GM23338 (cell line): ENCODE measurements around the gene DDI2. TPM values are rescaled to one million over a fixed set of nuclear protein-coding genes. Genes with fewer than 3 reads are reported as not detected.

Experiments
- ATAC-seq: fragments of 200-7000 bp; cut with Tn5 transposase; 3 replicates; pipeline ENCODE4 v1.9.1; 2020
- DNase-seq: peaks from one replicate; pipeline ENCODE4 v3.0.0-alpha.2; 2015; ENCODE audit warnings: low spot score
- H2AFZ ChIP-seq: fragments of 200-600 bp; sonication (generic); 2 replicates; pipeline ENCODE4 v1.8.0; 2016; ENCODE audit warnings: antibody characterized with exemption, mild to moderate bottlenecking, moderate library complexity
- H3F3A ChIP-seq: fragments of 200-600 bp; sonication (generic); replicated peaks from 2 replicates; pipeline ENCODE4 v1.8.0; 2017; ENCODE audit warnings: antibody characterized with exemption, mixed run types, low read depth
- H3K27ac ChIP-seq: fragments of 200-600 bp; sonication (generic); 2 replicates; pipeline ENCODE4 v1.6.1; 2016; ENCODE audit warnings: low read depth
- H3K27me3 ChIP-seq: fragments of 200-600 bp; sonication (generic); 2 replicates; pipeline ENCODE4 v1.8.0; 2016; ENCODE audit warnings: mild to moderate bottlenecking, mixed run types, moderate library complexity; ENCODE audit not compliant: insufficient read depth
- H3K36me3 ChIP-seq: fragments of 200-600 bp; sonication (generic); 2 replicates; pipeline ENCODE4 v1.8.0; 2016; ENCODE audit warnings: mild to moderate bottlenecking; ENCODE audit not compliant: insufficient read depth
- H3K4me1 ChIP-seq: fragments of 200-600 bp; sonication (generic); 2 replicates; pipeline ENCODE4 v1.8.0; 2016; ENCODE audit warnings: mild to moderate bottlenecking, moderate library complexity; ENCODE audit not compliant: insufficient read depth
- H3K4me2 ChIP-seq: fragments of 200-600 bp; sonication (generic); 2 replicates; pipeline ENCODE4 v1.7.1; 2017; ENCODE audit warnings: mixed run types
- H3K4me3 ChIP-seq: fragments of 200-600 bp; sonication (generic); 2 replicates; pipeline ENCODE4 v1.6.1; 2016; ENCODE audit warnings: mixed run types
- H3K79me2 ChIP-seq: fragments of 200-600 bp; sonication (generic); replicated peaks from 2 replicates; pipeline ENCODE4 v1.8.0; 2017; ENCODE audit warnings: mild to moderate bottlenecking; ENCODE audit not compliant: insufficient read depth
- H3K9me2 ChIP-seq: fragments of 200-600 bp; sonication (generic); 2 replicates; pipeline ENCODE4 v1.8.0; 2017; ENCODE audit not compliant: insufficient read depth
- H4K20me1 ChIP-seq: fragments of 200-600 bp; sonication (generic); replicated peaks from 2 replicates; pipeline ENCODE4 v1.8.0; 2017; ENCODE audit warnings: mild to moderate bottlenecking; ENCODE audit not compliant: insufficient read depth
- H3K27ac Mint-ChIP-seq: 2 replicates; pipeline ENCODE4 v1.8.0; 2020; ENCODE audit warnings: inconsistent platforms, mild to moderate bottlenecking, moderate library complexity, mixed read lengths
- H3K27me3 Mint-ChIP-seq: 3 replicates; pipeline ENCODE4 v1.8.0; 2022; ENCODE audit warnings: low read depth, mild to moderate bottlenecking, moderate library complexity, mixed read lengths, inconsistent platforms; ENCODE audit not compliant: insufficient read depth, poor library complexity
- H3K36me3 Mint-ChIP-seq: 3 replicates; pipeline ENCODE4 v1.8.0; 2021; ENCODE audit warnings: low read depth, mild to moderate bottlenecking, inconsistent platforms, moderate library complexity, mixed read lengths
- H3K4me1 Mint-ChIP-seq: 3 replicates; pipeline ENCODE4 v1.8.0; 2020; ENCODE audit warnings: mild to moderate bottlenecking, inconsistent platforms, mixed read lengths
- H3K4me3 Mint-ChIP-seq: 3 replicates; pipeline ENCODE4 v1.8.0; 2021; ENCODE audit warnings: moderate library complexity, mild to moderate bottlenecking, inconsistent platforms, mixed read lengths
- H3K9me3 Mint-ChIP-seq: 3 replicates; pipeline ENCODE4 v1.8.0; 2020; ENCODE audit warnings: moderate library complexity, mild to moderate bottlenecking, inconsistent platforms, mixed read lengths
- CREB1 ChIP-seq: fragments of 250-450 bp; sonication (Bioruptor Pico); IDR thresholded peaks from 2 replicates; pipeline ENCODE4 v1.5.0; 2020; ENCODE audit warnings: low read depth, mild to moderate bottlenecking, moderate library complexity
- EZH2phosphoT487 ChIP-seq: fragments of 200-600 bp; sonication (generic); IDR thresholded peaks from one replicate; pipeline ENCODE4 v1.8.1; 2018; ENCODE audit warnings: antibody characterized with exemption; ENCODE audit not compliant: unreplicated experiment
- JUNB ChIP-seq: IDR thresholded peaks from one replicate; pipeline ENCODE4 v1.6.1; 2016; ENCODE audit warnings: antibody characterized with exemption; ENCODE audit not compliant: unreplicated experiment
- POLR2AphosphoS5 ChIP-seq: IDR thresholded peaks from 2 replicates; pipeline ENCODE4 v1.6.1; 2016; ENCODE audit warnings: antibody characterized with exemption, low read depth
- REST ChIP-seq: IDR thresholded peaks from one replicate; pipeline ENCODE4 v1.6.1; 2018; ENCODE audit warnings: antibody characterized with exemption; ENCODE audit not compliant: unreplicated experiment
- ZNF462 ChIP-seq: fragments of 250-450 bp; sonication (Bioruptor Pico); IDR thresholded peaks from 2 replicates; pipeline ENCODE4 v1.5.0; 2020; ENCODE audit warnings: mild to moderate bottlenecking, moderate library complexity
- polyA plus RNA-seq: library from polyadenylated mRNA; unstranded; fragments of >200 nt; fragmentation: Nextera tagmentation; extraction: Ambion mirVana; gene quantifications from 2 replicates; pipeline ENCODE4 v1.2.1, GENCODE V29; 2016
- total RNA-seq: library from RNA; depleted of rRNA; stranded (reverse); fragments of >200 nt; shearing (Covaris generic); gene quantifications from 2 replicates; pipeline ENCODE4 v1.2.3, GENCODE V29; 2014

DDI2 gene
- total and polyA plus RNA-seq, 2 experiments from 2014 or later, result 8.0 to 43.3 TPM

- H3K79me2 ChIP-seq, result peaks cover 17% of the 10 kb centered on the region
- no peak for TF ChIP-seq POLR2AphosphoS5
- no peak for TF ChIP-seq CREB1 (CRISPR knock-in tag)
- TF ChIP-seq JUNB, result no peak
- no peak for TF ChIP-seq REST
- TF ChIP-seq ZNF462, result no peak
- TF ChIP-seq EZH2phosphoT487, result no peak
- Mint-ChIP-seq H3K27me3 (peaks cover 2% of the 10 kb centered on the region), H3K4me1 (no peaks in the 10 kb centered on the region), H3K4me3 (no peak overlapping the region), H3K27ac (no peak overlapping the region), H3K36me3 (peaks cover 84% of the 10 kb centered on the region), H3K9me3 (no peaks in the 10 kb centered on the region)
- H3K4me1 ChIP-seq, result no peaks in the 10 kb centered on the region
- H3K36me3 ChIP-seq, result peaks cover 76% of the 10 kb centered on the region
- peaks cover 22% of the 10 kb centered on the region; the same call in 1 of the 2 replicates for H3F3A ChIP-seq
- H3K27me3 ChIP-seq, result no peaks in the 10 kb centered on the region
- H3K4me2 ChIP-seq, result no peak overlapping the region
- H2AFZ ChIP-seq, result no peak overlapping the region
- DNase-seq (no peak), ATAC-seq (no peak)
- H3K4me3 ChIP-seq, result no peak overlapping the region
- H3K27ac ChIP-seq, result no peak overlapping the region
- peaks cover 11% of the 10 kb centered on the region for H4K20me1 ChIP-seq
- no peaks in the 10 kb centered on the region for H3K9me2 ChIP-seq
These were observed 16.6 kb downstream of the DDI2 start for GRCh38 chr1:15633756-15634420.
